IMR-90 (cell line): Measurements from ENCODE around the gene CD209. TPM values are rescaled to one million over a fixed set of nuclear protein-coding genes. Genes with fewer than 3 reads are reported as not detected.

Experiments
- ATAC-seq: fragments of 200-7000 bp; cut with Tn5 transposase; 2 replicates; pipeline ENCODE4 v1.9.1; 2020; ENCODE audit warnings: low read depth, mild to moderate bottlenecking, moderate library complexity
- BruUV-seq: library from RNA; stranded (reverse); fragments of 400-500 nt; replicated peaks from 2 replicates; lab custom pipeline; 2021; lab: Mats Ljungman, UMichigan
- CTCF ChIA-PET: fragments of 300-600 bp; formaldehyde crosslinking; extraction: SDS; loops from one replicate; lab custom pipeline; 2021; ENCODE audit warnings: antibody characterized with exemption; lab: Yijun Ruan, JAX
- POLR2A ChIA-PET: fragments of 300-600 bp; sonication (Branson Sonifier 250); formaldehyde crosslinking; loops from one replicate; lab custom pipeline; 2022; ENCODE audit warnings: antibody characterized with exemption; ENCODE audit not compliant: unreplicated experiment; lab: Charles Lee
- DNase-seq: peaks from one replicate; pipeline ENCODE4 v3.0.0; 2013
- H2AFZ ChIP-seq: replicated peaks from 2 replicates; pipeline ENCODE3; 2013; ENCODE audit warnings: low read length, mild to moderate bottlenecking; ENCODE audit not compliant: poor library complexity
- H2AK5ac ChIP-seq: 2 replicates; pipeline ENCODE4 v1.6.1; 2013; ENCODE audit warnings: low read depth, low read length, inconsistent platforms
- H2AK9ac ChIP-seq: replicated peaks from 2 replicates; pipeline ENCODE3; 2013; ENCODE audit warnings: mild to moderate bottlenecking, low read depth, low read length, moderate library complexity; ENCODE audit not compliant: poor library complexity
- H2BK120ac ChIP-seq: 2 replicates; pipeline ENCODE4 v1.6.1; 2013; ENCODE audit warnings: low read depth, low read length, inconsistent platforms
- H2BK15ac ChIP-seq: 3 replicates; pipeline ENCODE4 v1.6.1; 2013; ENCODE audit warnings: low read depth, low read length, inconsistent platforms
- H2BK20ac ChIP-seq: 2 replicates; pipeline ENCODE4 v1.6.1; 2013; ENCODE audit warnings: low read depth, mild to moderate bottlenecking, inconsistent platforms, low read length, moderate library complexity
- H2BK5ac ChIP-seq: 2 replicates; pipeline ENCODE4 v1.6.1; 2013; ENCODE audit warnings: mild to moderate bottlenecking, low read depth, low read length, inconsistent platforms; ENCODE audit not compliant: poor library complexity, severe bottlenecking
- H3K14ac ChIP-seq: replicated peaks from 2 replicates; pipeline ENCODE4 v1.6.1; 2013; ENCODE audit warnings: low read depth, low read length, inconsistent platforms
- H3K18ac ChIP-seq: 2 replicates; pipeline ENCODE4 v1.6.1; 2013; ENCODE audit warnings: low read depth, low read length, control low read depth
- H3K23ac ChIP-seq: 2 replicates; pipeline ENCODE4 v1.6.1; 2013; ENCODE audit warnings: low read depth, low read length, inconsistent platforms
- H3K27ac ChIP-seq: 2 replicates; pipeline ENCODE4 v1.5.1; 2013; ENCODE audit warnings: mild to moderate bottlenecking, control low read depth, low read length; ENCODE audit not compliant: insufficient read depth
- H3K27me3 ChIP-seq: 2 replicates; pipeline ENCODE4 v1.6.1; 2013; ENCODE audit warnings: low read length; ENCODE audit not compliant: control insufficient read depth, insufficient read depth
- H3K36me3 ChIP-seq: 2 replicates; pipeline ENCODE4 v1.6.1; 2013; ENCODE audit warnings: low read length, mixed read lengths; ENCODE audit not compliant: control insufficient read depth, insufficient read depth
- H3K4ac ChIP-seq: 2 replicates; pipeline ENCODE4 v1.6.1; 2013; ENCODE audit warnings: low read depth, low read length, inconsistent platforms
- H3K4me1 ChIP-seq: 2 replicates; pipeline ENCODE4 v1.6.1; 2013; ENCODE audit warnings: low read length, mixed read lengths; ENCODE audit not compliant: control insufficient read depth, insufficient read depth
- H3K4me2 ChIP-seq: 2 replicates; pipeline ENCODE4 v1.6.1; 2013; ENCODE audit warnings: low read depth, mild to moderate bottlenecking, control low read depth, low read length, moderate library complexity
- H3K4me3 ChIP-seq: 2 replicates; pipeline ENCODE4 v1.5.1; 2013; ENCODE audit warnings: low read depth, mild to moderate bottlenecking, control low read depth, low read length, moderate library complexity; ENCODE audit not compliant: insufficient read depth
- H3K56ac ChIP-seq: 2 replicates; pipeline ENCODE4 v1.6.1; 2013; ENCODE audit warnings: low read length, inconsistent platforms; ENCODE audit not compliant: insufficient read depth; ENCODE audit errors: extremely low read depth
- H3K79me1 ChIP-seq, 2 experiments: 2 replicates each; pipeline ENCODE4 v1.6.1; 2013; ENCODE audit warnings: low read length in 2 of 2, inconsistent platforms in 1 of 2, low read depth in 1 of 2
- H3K9ac ChIP-seq: 2 replicates; pipeline ENCODE4 v1.6.1; 2013; ENCODE audit warnings: low read depth, low read length, control low read depth
- H3K9me1 ChIP-seq: 2 replicates; pipeline ENCODE4 v1.6.1; 2013; ENCODE audit warnings: low read length, inconsistent platforms; ENCODE audit not compliant: insufficient read depth
- H3K9me3 ChIP-seq: 2 replicates; pipeline ENCODE4 v1.6.1; 2013; ENCODE audit warnings: low read length; ENCODE audit not compliant: control insufficient read depth, insufficient read depth
- H4K20me1 ChIP-seq: 2 replicates; pipeline ENCODE4 v1.6.1; 2013; ENCODE audit warnings: low read length, inconsistent platforms; ENCODE audit not compliant: insufficient read depth
- H4K5ac ChIP-seq: 2 replicates; pipeline ENCODE4 v1.6.1; 2013; ENCODE audit warnings: mild to moderate bottlenecking, low read depth, low read length, control low read depth
- H4K8ac ChIP-seq, 2 experiments: 2 replicates each; pipeline ENCODE4 v1.6.1; 2013; ENCODE audit warnings: low read depth in 2 of 2, low read length in 2 of 2, control low read depth in 1 of 2, inconsistent platforms in 1 of 2
- H4K91ac ChIP-seq: 2 replicates; pipeline ENCODE4 v1.6.1; 2013; ENCODE audit warnings: low read depth, low read length, inconsistent platforms; ENCODE audit not compliant: insufficient read depth
- BHLHE40 ChIP-seq: fragments of 150-350 bp; IDR thresholded peaks from 2 replicates; pipeline ENCODE4 v1.6.1; 2016; ENCODE audit warnings: mild to moderate bottlenecking, low read depth, low read length
- CEBPB ChIP-seq: IDR thresholded peaks from 2 replicates; pipeline ENCODE4 v1.6.1; 2012; ENCODE audit warnings: low read depth, low read length, improper control_type of control experiment
- FOS ChIP-seq: fragments of 150-350 bp; IDR thresholded peaks from 2 replicates; pipeline ENCODE4 v1.6.1; 2016; ENCODE audit warnings: low read depth, low read length
- MAZ ChIP-seq: IDR thresholded peaks from 2 replicates; pipeline ENCODE4 v1.6.1; 2012; ENCODE audit warnings: low read depth, mild to moderate bottlenecking, low read length, improper control_type of control experiment, moderate library complexity, borderline replicate concordance
- MXI1 ChIP-seq: IDR thresholded peaks from 2 replicates; pipeline ENCODE4 v1.6.1; 2012; ENCODE audit warnings: low read depth, mild to moderate bottlenecking, low read length, moderate library complexity, borderline replicate concordance
- POLR2A ChIP-seq: IDR thresholded peaks from 2 replicates; pipeline ENCODE4 v1.6.1; 2012; ENCODE audit warnings: mild to moderate bottlenecking, low read depth, low read length
- RFX5 ChIP-seq: IDR thresholded peaks from 2 replicates; pipeline ENCODE4 v1.8.0; 2012; ENCODE audit warnings: low read depth, mild to moderate bottlenecking, low read length, moderate library complexity
- SMC3 ChIP-seq: fragments of 150-350 bp; IDR thresholded peaks from 2 replicates; pipeline ENCODE4 v1.6.1; 2016; ENCODE audit warnings: low read depth, mild to moderate bottlenecking, antibody characterized with exemption, low read length, moderate library complexity
- WGBS, 2 experiments: methylation state at CpG; one replicate each; pipeline versions ENCODE4 v1.1.5 to v1.1.7; 2013; ENCODE audit warnings: missing lambda C conversion rate in 2 of 2; ENCODE audit not compliant: insufficient read length in 1 of 2; ENCODE audit errors: extremely low coverage in 2 of 2; 5-methylcytosine and 5-hydroxymethylcytosine counted together
- dilution Hi-C: fragments of 300-500 bp; cut with HindIII; formaldehyde crosslinking; loops from one replicate; pipeline ENCODE4 v1.14.3; 2018; ENCODE audit warnings: low sequenced_read_pairs; ENCODE audit not compliant: unreplicated experiment
- in situ Hi-C: fragments of 300-500 bp; cut with MboI; formaldehyde crosslinking; loops from 3 replicates; pipeline ENCODE4 v1.14.3; 2019; ENCODE audit warnings: low sequenced_read_pairs, inconsistent platforms, mixed read lengths
- intact Hi-C: fragments of 100-400 bp; cut with micrococcal nuclease; formaldehyde crosslinking; loops from 2 replicates; pipeline ENCODE4 v1.10.0; 2022
- polyA plus RNA-seq, 3 experiments: library from polyadenylated mRNA; depleted of rRNA; stranded (reverse); fragments of >200 nt; gene quantifications; 2 replicates each; pipeline ENCODE4 v1.2.3, GENCODE V29; 2012; ENCODE audit warnings: low replicate concordance in 1 of 3
- total RNA-seq: library from RNA; depleted of rRNA; stranded (reverse); fragments of >200 nt; gene quantifications from 2 replicates; pipeline ENCODE4 v1.2.3, GENCODE V29; 2012
- TF ChIP-seq, protein P1 (sequence below): fragments of 150-350 bp; IDR thresholded peaks from 2 replicates; pipeline ENCODE4 v1.6.1; 2017; ENCODE audit warnings: mild to moderate bottlenecking, antibody characterized with exemption, low read length, low read depth
- TF ChIP-seq, protein P2 (sequence below): fragments of 150-350 bp; IDR thresholded peaks from 2 replicates; pipeline ENCODE4 v1.6.1; 2016; ENCODE audit warnings: low read depth, mild to moderate bottlenecking, low read length, moderate library complexity, borderline replicate concordance

The CD209 gene
- total and polyA plus RNA-seq, 2 of the 4 experiments (the other 2 are of a cell fraction) = not detected

DNA sequence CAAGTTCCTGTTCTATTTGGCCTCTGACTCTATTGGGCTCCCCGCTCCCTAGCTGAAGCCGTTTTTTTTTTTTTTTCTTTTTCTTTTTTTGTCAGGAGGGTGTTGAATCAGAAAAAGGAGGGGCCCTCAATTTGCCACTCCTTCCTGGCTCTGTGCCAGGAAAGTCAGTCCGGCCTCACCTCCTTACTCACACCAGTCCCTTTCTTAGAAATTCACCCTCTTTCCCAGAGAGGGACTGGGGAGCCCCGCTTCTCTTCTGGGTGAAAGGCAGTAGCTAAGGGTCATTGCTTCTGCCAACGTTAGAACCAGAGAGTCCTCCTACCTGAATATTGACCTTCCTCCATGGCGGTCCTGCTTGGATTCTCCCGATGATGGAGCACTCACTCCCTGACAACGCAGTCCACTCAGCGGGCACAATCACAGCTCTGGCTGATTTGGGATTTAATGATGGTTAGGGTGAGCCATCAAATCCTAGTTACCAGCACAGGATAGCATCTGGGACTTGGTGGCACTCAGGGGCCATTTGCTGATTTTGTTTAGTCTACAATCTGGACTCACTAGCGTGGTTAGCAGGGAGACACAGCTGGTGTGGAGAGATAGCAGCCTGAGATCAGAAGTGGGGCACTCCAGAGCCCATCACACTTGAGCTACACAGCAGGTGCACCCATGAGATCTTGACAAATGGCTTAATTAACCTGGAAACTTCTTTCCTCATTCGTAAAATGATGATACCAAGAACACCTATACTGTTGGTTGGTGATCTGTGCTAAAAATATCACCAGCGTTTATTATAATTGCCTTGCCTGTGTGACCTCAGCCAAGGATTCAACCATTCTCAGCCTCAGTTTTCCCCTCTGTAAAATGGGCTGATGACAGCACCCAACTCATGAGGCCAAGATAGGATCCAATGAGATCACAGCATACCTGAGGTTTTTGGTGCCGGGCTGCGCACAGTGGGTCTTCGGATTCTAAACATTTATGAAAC lies 47.6 kb downstream of the CD209 start:
- DNase-seq = no peak

More for the DNA sequence above, 47.6 kb downstream of the CD209 start:
- Histone ChIP-seq H4K91ac (no peak overlapping the region), H3K23ac (no peak overlapping the region), H2AK9ac (no peak overlapping the region), H3K36me3 (no peaks in the 10 kb centered on the region), H2BK5ac (no peak overlapping the region), H3K9me1 (no peaks in the 10 kb centered on the region), H2AK5ac (no peak overlapping the region), H3K14ac (no peak overlapping the region), H2BK20ac (no peak overlapping the region), H3K9me3 (no peaks in the 10 kb centered on the region), H2AFZ (peak overlapping the region; percentile 10), H3K56ac (no peak overlapping the region), H4K8ac (no peak overlapping the region), H3K4me2 (no peak overlapping the region), H2BK120ac (no peak overlapping the region), H2BK15ac (no peak overlapping the region), H3K18ac (no peak overlapping the region), H4K5ac (no peak overlapping the region), H3K27ac (no peak overlapping the region), H3K79me1 (no peaks in the 10 kb centered on the region), H3K9ac (no peak overlapping the region), H3K27me3 (peaks cover 24% of the 10 kb centered on the region), H3K4me1 (no peaks in the 10 kb centered on the region), H3K4ac (no peak overlapping the region), H4K20me1 (no peaks in the 10 kb centered on the region), H3K4me3 (no peak overlapping the region)
- dilution Hi-C loops = no loop called here
- WGBS, 2 experiments = 76% methylated on average over 2 of the region's 15 CpGs; no CpG with 5 or more reads in 1 of the 2 experiments
- intact Hi-C loops = no loop called here
- no peak for ATAC-seq
- ChIA-PET POLR2A (no interaction called here), CTCF (interaction anchor here (0.7 kb wide), 1 partner anchor 83 kb away, joined by 6 read pairs; no protein-coding TSS in a partner anchor)
- TF ChIP-seq, protein P1, sequence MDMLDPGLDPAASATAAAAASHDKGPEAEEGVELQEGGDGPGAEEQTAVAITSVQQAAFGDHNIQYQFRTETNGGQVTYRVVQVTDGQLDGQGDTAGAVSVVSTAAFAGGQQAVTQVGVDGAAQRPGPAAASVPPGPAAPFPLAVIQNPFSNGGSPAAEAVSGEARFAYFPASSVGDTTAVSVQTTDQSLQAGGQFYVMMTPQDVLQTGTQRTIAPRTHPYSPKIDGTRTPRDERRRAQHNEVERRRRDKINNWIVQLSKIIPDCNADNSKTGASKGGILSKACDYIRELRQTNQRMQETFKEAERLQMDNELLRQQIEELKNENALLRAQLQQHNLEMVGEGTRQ = no peak
- TF ChIP-seq POLR2A = no peak
- TF ChIP-seq RFX5 = no peak
- no peak for TF ChIP-seq CEBPB
- no peak for TF ChIP-seq BHLHE40
- TF ChIP-seq FOS = no peak
- no peak for TF ChIP-seq MXI1
- no peak for TF ChIP-seq MAZ
- TF ChIP-seq, protein P2, sequence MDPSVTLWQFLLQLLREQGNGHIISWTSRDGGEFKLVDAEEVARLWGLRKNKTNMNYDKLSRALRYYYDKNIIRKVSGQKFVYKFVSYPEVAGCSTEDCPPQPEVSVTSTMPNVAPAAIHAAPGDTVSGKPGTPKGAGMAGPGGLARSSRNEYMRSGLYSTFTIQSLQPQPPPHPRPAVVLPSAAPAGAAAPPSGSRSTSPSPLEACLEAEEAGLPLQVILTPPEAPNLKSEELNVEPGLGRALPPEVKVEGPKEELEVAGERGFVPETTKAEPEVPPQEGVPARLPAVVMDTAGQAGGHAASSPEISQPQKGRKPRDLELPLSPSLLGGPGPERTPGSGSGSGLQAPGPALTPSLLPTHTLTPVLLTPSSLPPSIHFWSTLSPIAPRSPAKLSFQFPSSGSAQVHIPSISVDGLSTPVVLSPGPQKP = no peak
- no peak for TF ChIP-seq SMC3
- in situ Hi-C loops = no loop called here
- no TSS peak for BruUV-seq
